ENCODE data around the gene PGBD2. TPM values are rescaled to one million over a fixed set of nuclear protein-coding genes. Genes with fewer than 3 reads are reported as not detected.
"Not testable (repeated sequence)": the region's sequence is repeated elsewhere in the genome, so short reads cannot be mapped to it uniquely, and the experiment has no call there.

PGBD2 gene
- total RNA-seq, 1 experiment from 2014 or later, result 6.2 TPM

- peak; percentile 82 for DNase-seq (ENCODE audit: low read depth)
Observed at GRCh38 chr1:248926401-248927182, 20.6 kb downstream of the PGBD2 start.

- DNase-seq (ENCODE audit: low read depth), result peak; percentile 28
Observed at GRCh38 chr1:248927283-248927682, 21.2 kb downstream of the PGBD2 start.

DNA sequence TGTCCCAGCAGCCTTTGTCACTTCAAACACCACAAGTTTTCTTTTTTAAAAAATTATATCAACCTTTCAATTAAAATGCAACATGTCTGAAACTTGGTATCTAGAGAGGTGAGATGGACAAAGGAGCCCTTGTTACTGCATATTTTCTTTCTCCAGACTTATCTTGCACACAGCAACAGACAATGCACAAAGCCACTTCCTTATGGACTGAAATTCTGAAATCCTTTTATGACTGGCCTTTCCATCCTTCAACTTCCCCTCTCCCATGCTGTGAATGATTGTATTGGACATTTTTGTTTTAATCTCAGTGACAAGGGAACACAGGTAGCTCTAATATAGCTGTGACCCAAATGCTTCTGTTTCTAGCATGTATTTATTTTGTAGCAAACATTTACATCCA is 22.1 kb downstream of the PGBD2 start:
- DNase-seq (ENCODE audit: low read depth), result not testable (repeated sequence)

- DNase-seq (ENCODE audit: low read depth), result not testable (repeated sequence)
Observed at GRCh38 chr1:248930037-248930436, 24.0 kb downstream of the PGBD2 start.

DNA sequence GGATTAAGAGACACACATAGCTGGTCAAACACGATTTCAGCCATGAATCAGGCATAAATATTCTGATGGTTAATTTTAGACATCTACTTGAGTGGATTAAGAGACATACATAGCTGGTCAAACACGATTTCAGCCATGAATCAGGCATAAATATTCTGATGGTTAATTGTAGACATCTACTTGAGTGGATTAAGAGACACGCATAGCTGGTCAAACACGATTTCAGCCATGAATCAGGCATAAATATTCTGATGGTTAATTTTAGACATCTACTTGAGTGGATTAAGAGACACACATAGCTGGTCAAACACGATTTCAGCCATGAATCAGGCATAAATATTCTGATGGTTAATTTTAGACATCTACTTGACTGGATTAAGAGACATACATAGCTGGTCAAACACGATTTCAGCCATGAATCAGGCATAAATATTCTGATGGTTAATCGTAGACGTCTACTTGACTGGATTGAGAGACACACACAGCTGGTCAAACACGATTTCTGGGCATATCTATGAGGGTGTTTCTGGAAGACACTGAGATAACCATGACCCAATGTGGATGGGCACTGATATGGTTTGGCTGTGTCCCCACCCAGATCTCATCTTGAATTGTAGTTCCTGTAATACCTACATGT is 32.3 kb downstream of the PGBD2 start:
- DNase-seq (ENCODE audit: low read depth), result not testable (repeated sequence)

DNA sequence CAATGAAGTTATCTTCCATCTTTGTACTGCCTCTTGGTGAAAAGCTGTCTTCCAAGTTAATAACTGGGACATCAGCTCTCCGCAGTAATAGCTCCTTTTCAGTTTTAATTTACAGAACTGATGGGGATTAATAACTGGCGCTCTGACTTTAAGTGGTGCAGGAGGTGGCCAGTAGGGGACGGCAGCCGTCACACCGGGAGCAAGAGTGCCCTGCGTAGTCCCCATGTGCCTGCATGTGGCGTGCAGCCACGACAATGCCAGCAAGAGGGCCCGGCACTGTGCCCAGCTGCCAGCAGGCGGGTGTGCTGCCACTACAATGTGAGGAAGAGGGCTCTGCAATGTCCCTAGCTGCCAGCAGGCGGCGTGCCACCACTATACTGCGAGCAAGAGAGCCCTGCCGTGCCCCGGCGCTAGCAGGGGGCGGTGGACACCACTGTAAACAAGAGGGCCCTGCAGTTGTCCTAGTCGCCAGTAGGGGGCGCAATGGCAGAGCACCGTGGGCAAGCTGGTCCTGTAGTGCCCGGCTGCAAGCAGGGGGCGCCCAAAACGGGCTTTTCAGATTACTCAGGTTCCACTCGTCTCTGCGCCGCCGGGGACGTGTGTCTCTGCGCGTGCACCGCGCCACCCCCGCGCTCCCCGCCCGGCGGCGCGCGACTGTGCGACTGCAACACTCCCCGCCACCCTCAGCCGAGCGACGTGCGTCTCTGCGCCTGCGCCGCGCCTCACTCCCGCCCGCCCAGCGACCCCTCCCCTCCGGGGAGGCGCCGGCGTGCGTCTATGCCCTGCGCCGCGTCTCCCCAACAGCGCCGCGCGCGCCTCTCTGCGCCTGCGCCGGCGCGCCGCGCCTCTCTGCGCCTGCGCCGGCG is 38.3 kb downstream of the PGBD2 start:
- not testable (repeated sequence) for DNase-seq (ENCODE audit: low read depth)

DNA sequence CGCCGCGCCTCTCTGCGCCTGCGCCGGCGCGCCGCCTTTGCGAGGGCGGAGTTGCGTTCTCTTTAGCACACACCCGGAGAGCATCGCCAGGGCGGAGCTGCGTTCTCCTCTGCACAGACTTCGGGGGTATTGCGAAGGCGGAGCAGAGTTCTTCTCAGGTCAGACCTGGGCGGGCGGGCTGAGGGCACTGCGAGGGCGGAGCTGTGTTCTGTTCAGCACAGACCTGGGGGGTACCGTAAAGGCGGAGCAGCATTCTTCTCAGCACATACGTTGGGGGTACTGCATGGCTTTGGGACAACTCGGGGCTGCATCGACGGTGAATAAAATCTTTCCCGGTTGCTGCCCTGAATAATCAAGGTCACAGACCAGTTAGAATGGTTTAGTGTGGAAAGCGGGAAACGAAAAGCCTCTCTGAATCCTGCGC is 39.0 kb downstream of the PGBD2 start:
- DNase-seq (ENCODE audit: low read depth), result not testable (repeated sequence)

DNA sequence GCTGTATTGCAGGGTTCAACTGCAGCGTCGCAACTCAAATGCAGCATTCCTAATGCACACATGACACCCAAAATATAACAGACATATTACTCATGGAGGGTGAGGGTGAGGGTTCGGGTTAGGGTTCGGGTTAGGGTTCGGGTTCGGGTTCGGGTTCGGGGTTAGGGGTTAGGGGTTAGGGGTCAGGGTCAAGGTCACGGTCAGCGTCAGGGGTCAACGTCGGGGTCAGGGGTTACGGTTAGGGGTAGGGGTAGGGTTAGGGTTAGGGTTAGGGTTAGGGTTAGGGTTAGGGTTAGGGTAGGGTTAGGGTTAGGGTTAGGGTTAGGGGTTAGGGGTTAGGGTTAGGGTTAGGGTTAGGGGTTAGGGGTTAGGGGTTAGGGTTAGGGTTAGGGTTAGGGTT is 39.4 kb downstream of the PGBD2 start:
- peak; percentile 5 for DNase-seq (ENCODE audit: low read depth)

- not testable (repeated sequence) for DNase-seq (ENCODE audit: low read depth)
Observed at GRCh38 chr1:248945856-248946416, 39.9 kb downstream of the PGBD2 start.

Other genes starting within 250 kb of the PGBD2 start
- not detected in 2 replicates for gene OR14I1, start 203.5 kb upstream of the PGBD2 start, total RNA-seq (2014; rRNA removed; shearing (Covaris generic))
- gene LYPD8, start 150.5 kb upstream of the PGBD2 start, total RNA-seq (2014; rRNA removed; shearing (Covaris generic)), result 1.4 and 2.1 TPM in 2 replicates
- 13.3 and 18.6 TPM in 2 replicates for gene SH3BP5L, start 80.3 kb upstream of the PGBD2 start, total RNA-seq (2014; rRNA removed; shearing (Covaris generic))
- gene ZNF672, start 68.0 kb upstream of the PGBD2 start, total RNA-seq (2014; rRNA removed; shearing (Covaris generic)), result 13.4 and 13.8 TPM in 2 replicates
- 13.2 and 14.8 TPM in 2 replicates for gene ZNF692, start 47.1 kb upstream of the PGBD2 start, total RNA-seq (2014; rRNA removed; shearing (Covaris generic))